Activated naive CD8-positive, alpha-beta T cell treated with anti-CD3 and anti-CD28 coated beads for 36 hours (primary cell): Measurements from ENCODE around the gene DBF4B. TPM values are rescaled to one million over a fixed set of nuclear protein-coding genes. Genes with fewer than 3 reads are reported as not detected.

Experiments
- DNase-seq: peaks from one replicate; pipeline ENCODE4 v3.0.0; 2021
- H3K27ac Mint-ChIP-seq: one replicate; pipeline ENCODE4 v1.8.0; 2022; ENCODE audit warnings: mild to moderate bottlenecking, moderate library complexity, mixed read lengths
- H3K27me3 Mint-ChIP-seq: one replicate; pipeline ENCODE4 v1.8.0; 2022; ENCODE audit warnings: mild to moderate bottlenecking, mixed read lengths
- H3K36me3 Mint-ChIP-seq: one replicate; pipeline ENCODE4 v1.8.0; 2021; ENCODE audit warnings: mild to moderate bottlenecking, mixed read lengths
- H3K4me1 Mint-ChIP-seq: one replicate; pipeline ENCODE4 v1.8.0; 2021; ENCODE audit warnings: mixed read lengths
- H3K4me3 Mint-ChIP-seq: one replicate; pipeline ENCODE4 v1.8.0; 2022; ENCODE audit warnings: mild to moderate bottlenecking, moderate library complexity, mixed read lengths
- H3K9me3 Mint-ChIP-seq: one replicate; pipeline ENCODE4 v1.8.0; 2022; ENCODE audit warnings: mixed read lengths
- total RNA-seq, 2 experiments: library from RNA; stranded (reverse); gene quantifications; one replicate each; pipeline ENCODE4 v1.2.3, GENCODE V29; 2021

DBF4B gene
- total RNA-seq, 2 experiments from 2014 or later: 21.9 to 24.6 TPM

DNA sequence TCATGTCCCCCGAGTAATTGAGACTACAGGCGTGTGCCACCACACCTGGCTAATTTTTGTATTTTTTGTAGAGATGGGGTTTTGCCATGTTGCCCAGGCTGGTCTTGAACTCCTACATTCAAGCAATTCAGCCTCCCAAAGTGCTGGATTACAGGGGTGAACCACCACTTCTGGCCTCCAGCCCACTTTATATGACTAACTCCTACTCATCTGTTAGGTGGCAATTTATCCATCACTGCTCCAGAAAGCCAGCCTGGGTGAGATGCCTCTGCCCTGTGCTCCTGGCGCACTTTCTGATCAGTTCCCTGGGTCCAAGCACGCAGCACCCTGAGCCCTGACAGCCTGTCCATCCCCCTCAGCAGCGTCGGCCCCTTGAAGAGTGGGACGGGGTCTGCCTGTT, 79.7 kb downstream of the DBF4B start:
- Mint-ChIP-seq H3K4me1 (no peaks in the 10 kb centered on the region), H3K27me3 (no peaks in the 10 kb centered on the region), H3K4me3 (no peak overlapping the region), H3K27ac (no peak overlapping the region), H3K36me3 (no peaks in the 10 kb centered on the region), H3K9me3 (no peaks in the 10 kb centered on the region)
- no peak for DNase-seq

DNA sequence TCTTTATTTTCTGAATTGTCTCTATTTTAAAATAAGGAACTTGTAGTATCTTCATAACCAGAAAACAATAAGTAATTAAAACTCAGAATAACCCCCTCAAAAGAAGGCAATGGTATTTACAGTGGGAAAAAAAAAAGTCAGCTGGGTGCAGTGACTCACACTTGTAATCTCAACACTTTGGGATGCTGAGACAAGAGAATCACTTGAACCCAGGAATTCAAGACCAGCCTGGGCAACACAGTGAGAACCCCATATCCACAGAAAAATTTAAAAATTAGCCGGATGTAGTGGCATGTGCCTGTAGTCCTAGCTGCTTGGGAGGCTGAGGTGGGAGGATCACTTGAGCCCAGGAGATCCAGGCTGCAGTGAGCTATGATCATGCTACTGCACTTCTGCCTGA, 83.8 kb downstream of the DBF4B start:
- Mint-ChIP-seq H3K4me3 (no peak overlapping the region), H3K9me3 (no peaks in the 10 kb centered on the region), H3K36me3 (no peaks in the 10 kb centered on the region), H3K4me1 (peaks cover 4% of the 10 kb centered on the region), H3K27me3 (no peaks in the 10 kb centered on the region), H3K27ac (no peak overlapping the region)
- no peak for DNase-seq

DNA sequence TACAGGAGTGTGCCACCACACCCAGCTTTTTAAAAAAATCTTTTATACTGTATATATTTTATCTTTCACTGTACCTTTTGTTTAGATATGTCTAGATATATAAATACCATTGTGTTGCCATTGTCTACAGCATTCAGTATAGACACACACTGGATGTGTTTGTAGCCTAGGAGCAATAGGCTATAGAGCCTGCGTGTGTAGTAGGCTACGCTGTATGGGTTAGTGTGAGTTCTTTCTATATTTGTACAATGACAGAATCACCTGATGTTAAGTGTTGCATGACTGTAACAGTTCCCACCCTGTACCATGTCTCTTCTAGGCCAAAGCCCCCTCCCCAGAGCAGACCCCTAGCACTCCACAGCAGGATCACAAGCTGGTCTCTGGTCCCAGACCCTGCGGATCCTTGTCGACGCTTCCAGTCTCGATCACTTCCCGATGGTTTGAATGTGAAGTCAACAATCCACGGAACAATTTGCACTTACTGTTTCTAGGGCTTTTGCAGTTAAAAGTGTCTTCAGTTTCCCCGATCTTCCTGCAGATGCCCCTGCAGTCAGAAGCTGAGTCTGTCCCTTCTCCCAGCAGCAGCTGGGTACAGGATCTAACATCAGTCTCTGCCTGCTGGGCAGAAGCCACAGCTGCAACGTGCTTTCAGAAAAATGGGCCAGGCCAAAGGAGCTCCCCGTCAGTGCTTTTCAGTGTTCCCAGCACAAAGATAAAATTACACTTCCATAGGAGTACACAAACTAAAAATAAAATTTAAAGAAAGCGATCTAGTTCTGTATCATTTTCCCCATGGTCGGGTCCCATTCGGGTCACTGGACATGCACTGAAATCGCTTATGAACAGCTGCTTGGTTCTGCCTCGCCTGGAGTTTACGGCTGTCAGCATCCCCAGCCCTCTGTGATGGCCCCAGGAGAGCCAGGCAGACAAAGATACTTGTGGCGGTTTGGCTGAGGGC, 85.7 kb downstream of the DBF4B start:
- H3K4me3 Mint-ChIP-seq: no peak overlapping the region
- H3K4me1 Mint-ChIP-seq: peaks cover 7% of the 10 kb centered on the region
- H3K36me3 Mint-ChIP-seq: no peaks in the 10 kb centered on the region
- H3K27me3 Mint-ChIP-seq: no peaks in the 10 kb centered on the region
- H3K9me3 Mint-ChIP-seq: no peaks in the 10 kb centered on the region
- no peak overlapping the region for H3K27ac Mint-ChIP-seq
- no peak for DNase-seq

DNA sequence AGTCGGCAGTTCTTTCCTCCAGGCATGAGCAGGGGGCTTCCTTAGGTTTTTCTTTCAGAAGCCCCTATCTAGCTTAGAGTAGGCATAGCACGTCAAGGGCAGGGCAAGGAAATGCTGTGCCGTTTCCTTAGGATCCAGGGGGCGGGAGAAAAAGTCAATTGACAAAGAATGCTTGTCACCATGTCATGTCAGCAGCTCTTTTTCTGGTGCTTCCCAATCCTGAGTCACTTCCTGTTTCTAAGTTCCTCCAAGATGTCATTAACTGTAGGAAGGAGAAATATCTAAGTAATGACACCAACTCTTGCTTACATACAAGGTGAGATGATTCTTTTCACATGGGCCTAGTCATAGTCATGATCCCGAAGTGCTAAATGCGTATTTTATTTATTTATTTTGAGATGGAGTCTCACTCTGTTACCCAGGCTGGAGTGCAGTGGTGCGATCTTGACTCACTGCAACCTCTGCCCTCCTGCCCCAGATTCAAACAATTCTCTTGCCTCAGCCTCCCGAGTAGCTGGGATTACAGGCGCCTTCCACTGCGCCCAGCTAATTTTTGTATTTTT, 86.5 kb downstream of the DBF4B start:
- no peak for DNase-seq
- Mint-ChIP-seq H3K27me3 (no peaks in the 10 kb centered on the region), H3K27ac (no peak overlapping the region)

DNA sequence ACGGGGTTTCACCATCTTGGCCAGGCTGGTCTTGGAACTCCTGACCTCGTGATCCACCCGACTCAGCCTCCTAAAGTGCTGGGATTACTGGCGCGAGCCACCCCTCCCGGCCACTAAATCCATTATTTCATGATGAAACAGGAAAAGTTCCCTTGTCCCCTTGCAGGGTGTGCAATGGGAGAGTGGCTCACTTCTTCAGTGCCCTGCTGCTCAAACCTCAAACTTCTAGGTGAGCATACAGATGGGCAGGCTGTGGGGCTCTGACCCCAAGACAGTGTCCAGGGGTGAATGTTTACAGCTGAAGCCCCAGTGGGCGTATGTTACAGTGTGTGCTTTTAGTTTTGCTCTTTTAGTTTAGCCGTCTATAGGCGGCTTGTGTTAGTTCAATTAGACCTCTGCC, 87.0 kb downstream of the DBF4B start:
- H3K27ac Mint-ChIP-seq: no peak overlapping the region
- H3K4me3 Mint-ChIP-seq: no peak overlapping the region
- H3K36me3 Mint-ChIP-seq: no peaks in the 10 kb centered on the region
- H3K4me1 Mint-ChIP-seq: peaks cover 7% of the 10 kb centered on the region
- H3K9me3 Mint-ChIP-seq: no peaks in the 10 kb centered on the region
- DNase-seq: no peak
- H3K27me3 Mint-ChIP-seq: no peaks in the 10 kb centered on the region

More for the DNA sequence above, 86.5 kb downstream of the DBF4B start:
- Mint-ChIP-seq H3K4me1 (peaks cover 7% of the 10 kb centered on the region), H3K36me3 (no peaks in the 10 kb centered on the region), H3K9me3 (no peaks in the 10 kb centered on the region), H3K4me3 (no peak overlapping the region)

DNA sequence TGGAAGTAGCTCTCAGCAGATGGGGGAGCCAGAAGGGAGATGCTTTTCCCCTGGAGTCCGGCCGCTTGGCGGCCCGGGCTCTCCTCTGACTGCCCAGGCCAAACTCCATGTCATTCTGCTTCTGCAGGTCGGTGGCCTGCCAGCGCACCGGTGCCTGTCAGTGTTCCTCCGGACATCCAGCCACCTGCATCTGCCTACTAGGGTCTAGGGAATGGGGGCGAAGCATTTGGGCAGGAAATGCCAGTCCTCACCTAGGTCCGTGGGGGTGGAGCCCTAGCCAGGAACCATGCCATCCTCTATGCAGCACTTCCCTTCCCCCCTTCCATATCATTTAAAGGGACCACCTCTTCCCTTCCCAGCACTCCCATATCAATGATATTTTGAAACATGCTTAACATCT, 87.5 kb downstream of the DBF4B start:
- Mint-ChIP-seq H3K4me1 (peaks cover 7% of the 10 kb centered on the region), H3K27ac (no peak overlapping the region), H3K4me3 (no peak overlapping the region), H3K9me3 (no peaks in the 10 kb centered on the region), H3K36me3 (no peaks in the 10 kb centered on the region), H3K27me3 (no peaks in the 10 kb centered on the region)
- DNase-seq: no peak

DNA sequence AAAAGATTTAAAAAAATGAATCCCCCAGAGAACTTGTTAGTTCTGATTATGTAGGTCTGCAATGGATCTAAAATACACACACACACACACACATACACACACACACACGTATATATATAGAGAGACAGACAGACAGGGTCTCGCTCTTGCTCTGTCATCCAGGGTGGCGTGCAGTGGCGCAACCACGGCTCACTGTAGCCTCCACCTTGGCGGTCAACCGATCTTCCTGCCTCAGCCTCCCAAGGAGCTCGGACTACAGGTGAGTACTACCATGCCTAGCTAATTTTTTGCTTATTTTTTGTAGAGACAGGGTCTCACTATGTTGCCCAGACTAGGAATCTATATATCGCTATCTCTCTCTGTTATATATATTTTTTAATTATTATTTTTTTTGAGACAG, 88.3 kb downstream of the DBF4B start:
- Mint-ChIP-seq H3K9me3 (no peaks in the 10 kb centered on the region), H3K27me3 (no peaks in the 10 kb centered on the region), H3K4me1 (peaks cover 7% of the 10 kb centered on the region), H3K27ac (no peak overlapping the region), H3K4me3 (no peak overlapping the region), H3K36me3 (no peaks in the 10 kb centered on the region)
- no peak for DNase-seq

DNA sequence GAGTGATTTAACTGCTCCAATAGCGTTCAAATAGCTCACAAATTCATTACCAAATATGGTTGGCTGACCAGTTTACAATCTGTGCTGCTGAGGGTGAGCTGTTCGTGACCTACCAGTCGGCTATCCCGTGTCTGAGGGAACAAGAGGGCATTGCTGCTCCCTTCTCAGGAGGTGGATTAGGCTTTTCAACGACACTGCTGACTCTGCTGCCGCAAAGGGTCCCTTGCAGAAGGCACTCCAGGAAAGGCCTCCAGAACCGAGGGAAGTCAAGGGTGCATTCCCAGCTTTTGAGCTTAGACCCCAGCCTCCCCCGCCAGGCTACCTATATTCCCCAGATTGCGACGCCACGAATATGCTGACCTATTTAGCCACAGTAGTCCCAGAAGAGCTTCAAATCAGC, 89.3 kb downstream of the DBF4B start:
- no peak overlapping the region for H3K27ac Mint-ChIP-seq
- no peak for DNase-seq

DNA sequence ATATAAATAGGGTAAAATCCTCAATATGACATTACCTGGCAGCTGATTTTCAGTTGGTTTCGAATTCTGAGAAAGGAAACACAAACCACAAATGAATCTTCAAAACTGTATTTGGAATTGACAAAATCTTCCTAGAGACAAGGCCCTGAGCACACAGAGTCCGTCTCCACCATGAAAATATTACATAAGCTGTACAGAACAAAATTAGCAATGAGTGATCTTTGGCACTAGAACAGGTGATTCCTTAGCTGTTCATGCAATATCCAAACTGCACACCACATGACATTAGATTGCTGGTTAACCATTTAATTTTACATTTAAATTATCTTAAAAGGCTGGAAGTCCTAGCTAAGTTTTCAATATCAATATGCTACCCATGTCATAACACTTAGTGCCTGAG, 89.9 kb downstream of the DBF4B start:
- Mint-ChIP-seq H3K4me1 (peaks cover 7% of the 10 kb centered on the region), H3K9me3 (no peaks in the 10 kb centered on the region), H3K36me3 (no peaks in the 10 kb centered on the region), H3K27ac (no peak overlapping the region), H3K4me3 (no peak overlapping the region), H3K27me3 (no peaks in the 10 kb centered on the region)
- DNase-seq: no peak

More for the DNA sequence above, 89.3 kb downstream of the DBF4B start:
- H3K4me3 Mint-ChIP-seq: no peak overlapping the region
- no peaks in the 10 kb centered on the region for H3K36me3 Mint-ChIP-seq
- H3K9me3 Mint-ChIP-seq: no peaks in the 10 kb centered on the region
- peaks cover 7% of the 10 kb centered on the region for H3K4me1 Mint-ChIP-seq
- H3K27me3 Mint-ChIP-seq: no peaks in the 10 kb centered on the region

Other genes starting within 250 kb of the DBF4B start
- gene GPATCH8, start 205.3 kb upstream of the DBF4B start, total RNA-seq: 10 to 100 TPM; 34.9 to 36.2 TPM
- not detected for gene FZD2, start 151.2 kb upstream of the DBF4B start, total RNA-seq
- under 1 TPM; 0.19 to 0.30 TPM for gene MEIOC, start 52.2 kb upstream of the DBF4B start, total RNA-seq
- gene CCDC43, start 18.9 kb upstream of the DBF4B start, total RNA-seq: 10 to 100 TPM; 34.4 to 36.7 TPM
- gene ADAM11, start 50.3 kb downstream of the DBF4B start, total RNA-seq: under 1 TPM; 0.10 TPM
- gene GJC1, start 121.6 kb downstream of the DBF4B start, total RNA-seq: 1 to 10 TPM; 6.9 to 7.8 TPM
- not detected for gene HIGD1B, start 139.2 kb downstream of the DBF4B start, total RNA-seq
- 100 to 1,000 TPM; 258 TPM for gene EFTUD2, start 190.8 kb downstream of the DBF4B start, total RNA-seq
- gene GFAP, start 206.8 kb downstream of the DBF4B start, total RNA-seq: not detected
- gene KIF18B, start 239.1 kb downstream of the DBF4B start, total RNA-seq: 10 to 100 TPM; 36.7 to 37.1 TPM